ENCODE data around the gene UBE2H. TPM values are rescaled to one million over a fixed set of nuclear protein-coding genes. Genes with fewer than 3 reads are reported as not detected.

UBE2H gene
- total RNA-seq, 1 experiment from 2014 or later, result 58.0 TPM

DNA sequence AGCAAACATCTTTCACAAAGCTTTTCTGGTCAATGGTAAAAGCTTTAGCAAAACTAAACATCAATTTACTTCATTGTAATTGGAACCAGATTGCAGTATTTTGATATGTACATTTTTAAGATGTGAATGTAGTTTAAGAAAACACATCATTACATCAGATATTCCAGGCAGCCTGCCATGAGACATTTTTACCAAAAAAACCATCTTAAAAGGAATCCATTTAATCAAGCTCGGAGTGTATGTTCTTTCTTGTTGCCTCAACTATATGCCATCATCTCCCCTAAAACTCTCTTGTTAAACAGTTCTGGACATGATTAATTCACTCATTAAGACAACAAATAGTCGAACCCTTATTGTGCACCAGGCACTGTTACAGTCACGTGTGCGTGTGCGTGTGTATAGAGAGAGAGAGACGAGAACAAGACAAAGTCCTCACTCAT is 97.5 kb downstream of the UBE2H start:
- BruUV-seq (replicated peaks), result no TSS peak
- intact Hi-C loops (cut with micrococcal nuclease; ENCODE audit: unreplicated experiment) (no loop called here), in situ Hi-C loops (cut with HindIII; ENCODE audit: low pct_unique_long_range_greater_than_20kb, low sequenced_read_pairs) (no loop called here)
- Histone ChIP-seq H3K9me3 (ENCODE audit: control insufficient read depth, insufficient read depth, low read depth, low read length) (no peaks in the 10 kb centered on the region), H3K27ac (ENCODE audit: low read length) (peak overlapping the region; percentile 26; the same call in 1 of the 2 replicates), H3K4me1 (ENCODE audit: control insufficient read depth, insufficient read depth, low read length) (peaks cover 24% of the 10 kb centered on the region), H3K4me3 (ENCODE audit: low read depth in 2 of 2, low read length in 2 of 2) (no peak overlapping the region), H3K36me3 (ENCODE audit: control insufficient read depth, insufficient read depth, low read length) (no peaks in the 10 kb centered on the region; the same call in 1 of the 2 replicates), H3K27me3 (ENCODE audit: control insufficient read depth, insufficient read depth, low read length) (no peaks in the 10 kb centered on the region)
- DNase-seq (ENCODE audit: low read depth, low spot score), result no peak
- no peak for ATAC-seq
- ChIA-PET CTCF (no interaction called here), POLR2A (no interaction called here)
- TF ChIP-seq POLR2AphosphoS5 (IDR thresholded peaks at IDR 0.05; ENCODE audit: low read depth, low read length) (no peak), TCF7L2 (IDR thresholded peaks at IDR 0.05; ENCODE audit: low read depth, low read length) (no peak), SIN3A (IDR thresholded peaks at IDR 0.05; ENCODE audit: borderline replicate concordance, insufficient read depth, low read depth, low read length) (no peak)
- TF ChIP-seq, protein P1, sequence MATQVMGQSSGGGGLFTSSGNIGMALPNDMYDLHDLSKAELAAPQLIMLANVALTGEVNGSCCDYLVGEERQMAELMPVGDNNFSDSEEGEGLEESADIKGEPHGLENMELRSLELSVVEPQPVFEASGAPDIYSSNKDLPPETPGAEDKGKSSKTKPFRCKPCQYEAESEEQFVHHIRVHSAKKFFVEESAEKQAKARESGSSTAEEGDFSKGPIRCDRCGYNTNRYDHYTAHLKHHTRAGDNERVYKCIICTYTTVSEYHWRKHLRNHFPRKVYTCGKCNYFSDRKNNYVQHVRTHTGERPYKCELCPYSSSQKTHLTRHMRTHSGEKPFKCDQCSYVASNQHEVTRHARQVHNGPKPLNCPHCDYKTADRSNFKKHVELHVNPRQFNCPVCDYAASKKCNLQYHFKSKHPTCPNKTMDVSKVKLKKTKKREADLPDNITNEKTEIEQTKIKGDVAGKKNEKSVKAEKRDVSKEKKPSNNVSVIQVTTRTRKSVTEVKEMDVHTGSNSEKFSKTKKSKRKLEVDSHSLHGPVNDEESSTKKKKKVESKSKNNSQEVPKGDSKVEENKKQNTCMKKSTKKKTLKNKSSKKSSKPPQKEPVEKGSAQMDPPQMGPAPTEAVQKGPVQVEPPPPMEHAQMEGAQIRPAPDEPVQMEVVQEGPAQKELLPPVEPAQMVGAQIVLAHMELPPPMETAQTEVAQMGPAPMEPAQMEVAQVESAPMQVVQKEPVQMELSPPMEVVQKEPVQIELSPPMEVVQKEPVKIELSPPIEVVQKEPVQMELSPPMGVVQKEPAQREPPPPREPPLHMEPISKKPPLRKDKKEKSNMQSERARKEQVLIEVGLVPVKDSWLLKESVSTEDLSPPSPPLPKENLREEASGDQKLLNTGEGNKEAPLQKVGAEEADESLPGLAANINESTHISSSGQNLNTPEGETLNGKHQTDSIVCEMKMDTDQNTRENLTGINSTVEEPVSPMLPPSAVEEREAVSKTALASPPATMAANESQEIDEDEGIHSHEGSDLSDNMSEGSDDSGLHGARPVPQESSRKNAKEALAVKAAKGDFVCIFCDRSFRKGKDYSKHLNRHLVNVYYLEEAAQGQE (IDR thresholded peaks at IDR 0.05; ENCODE audit: insufficient read depth in 1 of 2, low read depth in 2 of 2, low read length in 1 of 2), result no peak
- TF ChIP-seq, protein P2, sequence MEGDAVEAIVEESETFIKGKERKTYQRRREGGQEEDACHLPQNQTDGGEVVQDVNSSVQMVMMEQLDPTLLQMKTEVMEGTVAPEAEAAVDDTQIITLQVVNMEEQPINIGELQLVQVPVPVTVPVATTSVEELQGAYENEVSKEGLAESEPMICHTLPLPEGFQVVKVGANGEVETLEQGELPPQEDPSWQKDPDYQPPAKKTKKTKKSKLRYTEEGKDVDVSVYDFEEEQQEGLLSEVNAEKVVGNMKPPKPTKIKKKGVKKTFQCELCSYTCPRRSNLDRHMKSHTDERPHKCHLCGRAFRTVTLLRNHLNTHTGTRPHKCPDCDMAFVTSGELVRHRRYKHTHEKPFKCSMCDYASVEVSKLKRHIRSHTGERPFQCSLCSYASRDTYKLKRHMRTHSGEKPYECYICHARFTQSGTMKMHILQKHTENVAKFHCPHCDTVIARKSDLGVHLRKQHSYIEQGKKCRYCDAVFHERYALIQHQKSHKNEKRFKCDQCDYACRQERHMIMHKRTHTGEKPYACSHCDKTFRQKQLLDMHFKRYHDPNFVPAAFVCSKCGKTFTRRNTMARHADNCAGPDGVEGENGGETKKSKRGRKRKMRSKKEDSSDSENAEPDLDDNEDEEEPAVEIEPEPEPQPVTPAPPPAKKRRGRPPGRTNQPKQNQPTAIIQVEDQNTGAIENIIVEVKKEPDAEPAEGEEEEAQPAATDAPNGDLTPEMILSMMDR (IDR thresholded peaks at IDR 0.05), result no peak

DNA sequence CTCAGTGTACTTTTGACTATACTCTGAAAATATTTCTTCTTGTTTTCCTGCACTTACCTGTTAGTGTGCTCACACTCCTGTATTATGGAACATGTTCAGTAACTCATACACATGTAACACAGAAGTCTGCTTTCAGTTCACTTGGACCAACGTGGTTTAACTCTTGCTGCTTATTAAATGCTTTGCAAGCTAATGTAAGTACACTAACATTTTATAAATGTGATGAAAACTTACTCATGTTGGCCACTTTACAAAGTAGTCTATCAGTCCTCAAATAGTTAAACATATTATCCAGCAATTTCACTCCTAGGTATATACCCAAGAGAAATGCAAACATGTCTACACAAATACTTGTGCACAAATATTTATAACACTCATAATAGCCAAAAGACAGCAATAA is 98.4 kb downstream of the UBE2H start:
- Histone ChIP-seq H3K4me3 (ENCODE audit: low read depth in 2 of 2, low read length in 2 of 2) (no peak overlapping the region), H3K27ac (ENCODE audit: low read length) (peak overlapping the region; percentile 54; the same call in 1 of the 2 replicates)
- intact Hi-C loops (cut with micrococcal nuclease; ENCODE audit: unreplicated experiment), result no loop called here

More for the DNA sequence above, 98.4 kb downstream of the UBE2H start:
- no peaks in the 10 kb centered on the region for H3K27me3 ChIP-seq (ENCODE audit: control insufficient read depth, insufficient read depth, low read length)
- DNase-seq (ENCODE audit: low read depth, low spot score) (no peak), ATAC-seq (no peak)
- ChIA-PET CTCF (no interaction called here), POLR2A (no interaction called here)
- in situ Hi-C loops (cut with HindIII; ENCODE audit: low pct_unique_long_range_greater_than_20kb, low sequenced_read_pairs), result no loop called here
- peaks cover 24% of the 10 kb centered on the region for H3K4me1 ChIP-seq (ENCODE audit: control insufficient read depth, insufficient read depth, low read length)
- no peaks in the 10 kb centered on the region; the same call in 1 of the 2 replicates for H3K36me3 ChIP-seq (ENCODE audit: control insufficient read depth, insufficient read depth, low read length)
- BruUV-seq (replicated peaks), result no TSS peak
- no peak for TF ChIP-seq TCF7L2 (IDR thresholded peaks at IDR 0.05; ENCODE audit: low read depth, low read length)
- TF ChIP-seq, protein P2 (IDR thresholded peaks at IDR 0.05), result no peak
- TF ChIP-seq, protein P1 (IDR thresholded peaks at IDR 0.05; ENCODE audit: insufficient read depth in 1 of 2, low read depth in 2 of 2, low read length in 1 of 2), result no peak
- no peak for TF ChIP-seq POLR2AphosphoS5 (IDR thresholded peaks at IDR 0.05; ENCODE audit: low read depth, low read length)
- TF ChIP-seq SIN3A (IDR thresholded peaks at IDR 0.05; ENCODE audit: borderline replicate concordance, insufficient read depth, low read depth, low read length), result no peak
- H3K9me3 ChIP-seq (ENCODE audit: control insufficient read depth, insufficient read depth, low read depth, low read length), result no peaks in the 10 kb centered on the region

All from Panc1 (cell line).